ENCODE measurements around the gene KLK7.

KLK7 gene

DNA sequence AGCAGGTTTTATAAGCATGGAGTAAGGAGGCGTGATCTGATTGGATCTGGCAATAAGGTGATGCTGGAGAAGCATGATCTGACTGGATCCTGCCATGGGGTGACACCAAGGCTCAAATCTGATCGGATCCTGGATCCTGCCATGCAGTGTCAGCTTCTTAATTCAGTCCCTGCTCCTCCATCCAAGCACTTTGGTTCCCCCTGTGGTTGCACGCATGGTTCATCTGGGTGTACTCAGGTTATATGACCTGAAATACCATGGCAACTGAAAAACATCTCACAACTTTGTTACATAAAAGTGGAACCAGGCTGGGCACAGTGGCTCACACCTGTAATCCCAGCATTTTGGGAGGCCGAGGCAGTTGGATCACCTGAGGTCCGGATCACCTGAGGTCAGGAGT is 54.9 kb downstream of the KLK7 start:
- DNase-seq = no peak

All from NCI-H526 (cell line).